HG03378 (cell line): ENCODE results near the gene PPT2.
"Not testable (repeated sequence)": the region's sequence is repeated elsewhere in the genome, so short reads cannot be mapped to it uniquely, and the experiment has no call there.

Experiments used
- ATAC-seq: cut with Tn5 transposase; IDR thresholded peaks from one replicate; pipeline ENCODE4 v1.9.1; 2021; ENCODE audit warnings: mild to moderate bottlenecking, moderate library complexity; ENCODE audit not compliant: unreplicated experiment

The PPT2 gene

DNA sequence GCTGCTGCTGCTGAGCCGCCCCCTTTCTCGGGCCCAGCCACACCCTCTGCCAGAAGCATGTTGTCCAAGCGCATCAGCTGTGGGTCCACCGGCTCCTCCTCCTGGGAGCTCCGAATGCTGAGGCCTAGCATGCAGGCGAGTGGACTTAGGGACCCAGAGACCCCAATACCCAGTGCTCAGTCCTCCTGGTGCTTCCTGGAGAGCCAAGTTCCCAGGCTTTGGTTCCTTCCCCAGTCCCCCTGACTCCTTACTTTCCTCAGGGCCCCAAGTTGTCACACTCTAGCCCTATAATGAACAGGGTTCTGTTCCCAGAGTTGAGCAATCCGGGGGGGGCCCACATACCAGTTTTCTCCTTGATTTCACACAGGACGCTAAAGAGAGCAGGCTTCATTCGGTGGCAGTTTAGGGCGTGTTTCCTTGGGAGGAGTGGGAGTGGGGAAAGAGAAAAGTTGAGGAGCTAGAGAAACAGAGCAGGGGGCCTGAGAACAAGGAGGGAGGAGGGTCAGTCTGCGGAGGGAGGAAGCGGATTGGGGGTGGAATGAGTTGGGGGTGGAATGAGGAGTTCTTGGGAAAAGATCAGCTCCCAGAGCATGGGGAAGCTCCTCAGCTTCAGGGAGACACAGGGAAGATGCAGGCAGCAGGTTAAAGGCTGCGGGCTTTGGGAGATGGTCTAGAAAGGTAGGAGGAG is 34.6 kb downstream of the PPT2 start:
- no peak for ATAC-seq

DNA sequence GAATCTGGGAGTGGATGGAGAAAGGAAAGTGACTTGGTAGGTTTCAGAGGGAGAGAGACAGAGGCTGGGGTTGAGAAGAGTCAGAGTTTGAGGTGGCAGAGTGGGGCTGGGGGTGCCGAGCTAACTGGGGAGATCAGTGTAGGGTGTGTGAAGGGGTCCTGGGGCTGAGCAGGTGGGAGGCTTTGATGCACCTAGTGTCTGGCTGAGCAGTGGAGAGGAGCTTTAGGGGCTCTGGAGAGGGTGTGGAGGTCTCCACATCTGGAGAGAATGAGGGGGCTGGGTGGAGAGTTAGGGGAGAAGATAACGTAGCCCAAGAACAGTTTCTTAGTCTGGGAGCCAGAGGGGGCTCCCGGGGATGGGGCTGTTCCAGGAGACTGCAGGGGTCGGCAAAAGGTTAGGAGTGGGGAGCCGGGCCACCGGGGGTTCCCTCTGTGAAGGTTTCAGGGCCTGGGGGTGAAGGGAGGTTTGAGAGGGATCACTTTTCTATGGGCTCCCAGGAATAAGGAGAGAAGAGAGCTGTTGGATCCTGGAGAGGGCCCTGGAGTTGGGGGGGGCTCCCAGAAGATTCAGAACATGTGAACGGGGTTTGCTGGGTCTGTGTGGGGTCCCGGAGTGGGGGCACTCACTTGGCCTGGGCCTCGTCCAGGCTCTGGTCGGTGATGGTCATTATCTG is 35.3 kb downstream of the PPT2 start:
- ATAC-seq = no peak

DNA sequence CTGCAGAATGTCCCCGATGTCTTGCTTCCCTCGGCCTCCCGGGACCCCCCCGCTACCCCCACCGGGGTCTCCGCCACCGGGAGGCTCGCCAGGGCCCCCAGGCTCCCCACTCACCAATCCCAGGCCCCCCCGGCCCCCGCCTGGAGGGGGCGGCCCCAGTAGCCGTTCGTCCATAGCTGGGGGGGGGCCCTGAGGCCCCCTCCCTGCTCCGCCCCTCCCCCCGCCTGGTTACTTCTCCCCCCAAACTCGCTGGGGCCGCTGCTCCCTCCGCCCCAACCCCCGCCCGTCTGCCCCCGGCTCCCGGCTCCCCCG is 35.8 kb downstream of the PPT2 start:
- no peak for ATAC-seq

DNA sequence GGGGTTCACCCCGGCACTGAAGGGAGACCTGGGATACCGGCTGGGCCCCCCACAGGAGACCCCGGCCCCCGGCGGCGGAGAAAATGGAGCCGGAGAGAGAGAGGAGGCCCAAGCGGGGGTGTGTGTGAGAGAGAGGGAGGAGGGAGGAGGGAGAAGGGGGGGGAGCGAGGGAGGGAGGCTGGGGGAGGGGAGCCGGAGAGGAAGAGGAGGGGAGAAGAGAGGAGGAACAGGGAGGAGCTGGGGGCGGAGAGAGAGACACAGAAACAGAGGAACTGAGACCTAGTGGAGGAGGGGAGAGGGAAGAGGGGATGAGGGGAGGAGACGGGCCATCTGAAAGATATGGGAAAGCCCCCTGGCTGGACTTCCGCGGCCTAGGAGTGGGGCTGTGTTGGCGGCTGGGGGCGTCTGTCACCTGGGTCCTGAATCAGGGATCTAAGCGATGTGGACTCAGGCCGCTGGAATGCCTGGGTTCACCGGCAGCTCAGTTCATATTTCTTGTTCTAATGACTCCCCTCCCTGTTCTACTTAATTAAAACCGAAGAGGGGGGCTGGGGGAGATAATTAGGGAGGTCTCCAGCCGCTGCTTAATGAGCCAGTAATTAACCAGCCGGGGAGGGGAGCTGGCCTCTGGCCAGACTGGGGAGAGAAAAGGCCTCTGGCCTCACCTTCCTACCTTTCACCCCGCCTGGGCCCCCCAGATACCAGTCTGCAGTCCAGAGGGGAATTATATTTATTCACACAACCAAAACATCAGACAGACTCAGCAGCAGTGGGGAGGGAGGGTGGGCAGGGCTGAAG is 36.3 kb downstream of the PPT2 start, which contains the start of gene PBX2:
Gene PBX2 (minus strand): TSS at position 149 of the 798 bp plus-strand sequence. CDS start 287 bp downstream, outside the sequence.
- ATAC-seq = no peak

GRCh38 chr6:32190911-32191677 is 37.2 kb downstream of the PPT2 start:
- ATAC-seq = no peak

- ATAC-seq = no peak
These were observed 38.0 kb downstream of the PPT2 start for GRCh38 chr6:32191696-32192607.

- ATAC-seq = no peak
These were observed 38.7 kb downstream of the PPT2 start, which contains the start of gene GPSM3 for GRCh38 chr6:32192608-32193039. TSS of gene GPSM3 (minus strand) at chr6:32192643. CDS start at chr6:32192513, 130 bp downstream.

- ATAC-seq = not testable (repeated sequence)
These were observed 39.2 kb downstream of the PPT2 start for GRCh38 chr6:32193096-32193495.

GRCh38 chr6:32194388-32194787 is 40.4 kb downstream of the PPT2 start:
- no peak for ATAC-seq

DNA sequence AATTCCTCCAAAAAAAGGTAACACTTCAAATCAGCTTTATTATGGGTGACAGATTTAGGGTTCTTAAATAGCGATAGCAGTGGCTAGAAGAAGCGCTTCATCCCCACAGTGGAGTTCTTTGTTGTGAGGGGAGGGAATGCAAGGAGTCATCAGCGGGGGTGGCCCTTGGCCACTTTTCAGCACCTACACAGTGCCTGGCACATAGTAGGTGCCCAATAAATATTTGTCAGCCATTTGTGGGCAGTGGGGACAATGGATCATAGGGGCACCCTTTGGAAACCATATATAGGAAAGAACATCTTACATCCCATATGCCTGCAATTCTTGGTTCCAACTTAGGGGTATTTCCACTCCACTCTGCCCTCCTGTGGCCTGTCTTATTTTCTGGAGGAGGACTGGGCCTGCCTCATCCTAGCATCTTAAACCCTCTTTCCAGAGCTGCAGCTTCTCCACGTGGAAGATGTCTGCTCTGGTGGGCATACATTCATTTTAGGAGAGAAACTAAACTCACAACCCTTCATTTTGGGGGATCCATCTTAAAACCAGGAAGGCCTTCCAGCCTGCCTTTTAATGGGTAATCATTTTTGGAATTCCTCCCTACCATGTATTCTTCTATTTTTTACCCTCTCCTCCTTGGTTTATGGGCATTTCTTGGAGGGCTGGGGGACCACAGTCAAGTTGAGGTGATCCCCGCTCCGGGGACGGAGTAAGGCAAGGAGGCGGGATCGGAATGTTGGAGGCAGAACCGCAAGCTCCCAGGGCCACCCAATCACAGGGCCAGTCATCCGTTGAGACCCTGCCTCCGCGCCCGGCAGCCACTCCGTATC is 41.1 kb downstream of the PPT2 start:
- peak; percentile 72 for ATAC-seq

DNA sequence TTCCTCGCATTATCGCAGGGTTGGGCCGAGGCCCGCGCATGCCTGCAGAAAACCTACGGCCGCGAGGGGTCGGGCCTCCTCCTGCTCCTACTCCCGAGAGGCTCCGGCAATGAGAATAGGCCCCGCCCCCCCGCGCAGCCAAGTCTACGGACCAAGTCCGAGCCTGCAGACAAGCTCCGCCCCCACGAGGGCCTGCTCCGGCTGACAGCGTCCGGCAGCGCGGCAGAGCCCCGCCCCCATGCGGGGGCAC is 41.6 kb downstream of the PPT2 start:
- ATAC-seq = no peak

- ATAC-seq = peak; percentile 67
These were observed 42.2 kb downstream of the PPT2 start for GRCh38 chr6:32195902-32196681.

- no peak for ATAC-seq
These were observed 43.0 kb downstream of the PPT2 start for GRCh38 chr6:32196682-32197616.

GRCh38 chr6:32198345-32198696 is 44.4 kb downstream of the PPT2 start:
- no peak for ATAC-seq

GRCh38 chr6:32198866-32199265 is 44.9 kb downstream of the PPT2 start:
- ATAC-seq = no peak

GRCh38 chr6:32200711-32201475 is 47.0 kb downstream of the PPT2 start:
- ATAC-seq = no peak

DNA sequence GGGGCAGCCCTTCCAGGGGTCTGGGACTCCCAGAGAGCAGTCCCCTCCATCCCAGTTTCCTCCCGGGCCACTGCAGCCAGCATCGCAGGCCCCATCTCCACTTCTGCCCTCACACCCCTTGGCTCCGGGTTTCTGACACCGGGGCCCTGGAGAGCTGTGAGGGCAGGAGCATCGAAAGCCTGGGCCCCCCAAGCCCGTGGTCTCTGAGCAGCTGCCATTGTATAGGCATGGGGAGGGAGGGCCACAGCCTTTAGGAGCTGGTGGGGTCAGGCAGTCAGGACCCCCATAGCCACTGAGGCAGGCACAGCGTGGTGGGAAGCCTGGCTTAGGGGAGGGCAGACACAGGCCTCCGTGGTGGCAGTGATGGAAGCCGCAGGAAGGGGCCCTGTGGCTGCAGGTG is 48.2 kb downstream of the PPT2 start:
- no peak for ATAC-seq
